HFFc6 (cell line): ENCODE results near the gene MEF2C. TPM values are rescaled to one million over a fixed set of nuclear protein-coding genes. Genes with fewer than 3 reads are reported as not detected.

ENCODE experiments used
- DNase-seq: peaks from one replicate; pipeline ENCODE4 v3.0.0-alpha.2; 2018
- H3K27ac Mint-ChIP-seq: 2 replicates; pipeline ENCODE4 v1.8.0; 2020; ENCODE audit warnings: mild to moderate bottlenecking, mixed read lengths
- H3K27me3 Mint-ChIP-seq: 2 replicates; pipeline ENCODE4 v1.8.0; 2021; ENCODE audit warnings: mild to moderate bottlenecking, moderate library complexity, mixed read lengths; ENCODE audit not compliant: insufficient read depth
- H3K36me3 Mint-ChIP-seq: 2 replicates; pipeline ENCODE4 v1.8.0; 2021; ENCODE audit warnings: low read depth, mixed read lengths
- H3K4me1 Mint-ChIP-seq: 2 replicates; pipeline ENCODE4 v1.8.0; 2020; ENCODE audit warnings: low read depth, mixed read lengths
- H3K4me3 Mint-ChIP-seq: 2 replicates; pipeline ENCODE4 v1.8.0; 2020; ENCODE audit warnings: mild to moderate bottlenecking, moderate library complexity, mixed read lengths
- H3K9me3 Mint-ChIP-seq: 2 replicates; pipeline ENCODE4 v1.8.0; 2020; ENCODE audit warnings: mild to moderate bottlenecking, mixed read lengths
- total RNA-seq, 6 experiments: library from RNA; stranded (reverse); fragmentation: NEBNext Ultra II Directional; extraction: Animal tissue kit (Norgen Biotek cat#: 25700); gene quantifications; 2 replicates in 1 of 6; 3 replicates in 5 of 6; pipeline ENCODE4 v1.2.3, GENCODE V29; 2021
- TF ChIP-seq, protein P1 (sequence below): fragments of 200-600 bp; sonication (generic); IDR thresholded peaks from 2 replicates; pipeline ENCODE4 v1.5.0; 2021; ENCODE audit warnings: antibody characterized with exemption, mild to moderate bottlenecking

The MEF2C gene
- total RNA-seq, 6 experiments from 2014 or later: 3.6 to 12.6 (median 9.2) TPM

DNA sequence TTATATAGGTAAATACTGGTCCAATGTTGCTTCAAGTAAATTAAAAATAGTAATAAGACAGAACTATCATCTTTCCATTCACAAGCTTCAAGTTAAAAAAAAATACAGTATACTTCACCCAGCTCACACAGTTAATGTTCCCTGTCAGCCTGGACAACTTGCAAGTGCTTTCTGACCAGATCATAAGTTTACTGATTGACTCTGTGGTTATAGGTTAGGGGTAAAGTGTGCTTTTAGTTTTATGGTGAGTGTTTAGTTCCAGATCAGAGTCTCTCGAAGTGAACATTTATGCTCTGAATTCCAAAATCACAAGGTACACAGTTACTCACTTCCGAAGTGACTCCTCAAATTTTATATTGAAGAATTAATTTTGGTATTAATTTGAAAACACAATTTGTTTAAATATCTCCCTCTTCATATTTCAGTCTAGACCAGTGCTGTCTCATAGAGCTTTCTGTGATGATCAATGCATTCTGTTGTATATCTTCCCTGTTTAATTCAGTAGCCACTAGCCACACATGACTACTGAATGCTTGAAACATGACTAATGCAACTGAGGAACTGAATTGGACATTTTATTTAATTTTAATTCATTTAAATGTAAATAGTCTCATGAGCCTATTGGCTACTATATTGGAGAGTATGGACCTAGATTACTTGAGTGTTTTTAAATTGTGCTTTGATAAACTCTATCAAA, 90.7 kb downstream of the MEF2C start:
- Mint-ChIP-seq H3K4me1 (peaks cover 25% of the 10 kb centered on the region), H3K27me3 (no peaks in the 10 kb centered on the region), H3K36me3 (peaks cover 4% of the 10 kb centered on the region; the same call in 1 of the 2 replicates), H3K4me3 (peak overlapping the region; percentile 38), H3K27ac (peak overlapping the region; percentile 70), H3K9me3 (peaks cover 5% of the 10 kb centered on the region; the same call in 1 of the 2 replicates)
- TF ChIP-seq, protein P1, sequence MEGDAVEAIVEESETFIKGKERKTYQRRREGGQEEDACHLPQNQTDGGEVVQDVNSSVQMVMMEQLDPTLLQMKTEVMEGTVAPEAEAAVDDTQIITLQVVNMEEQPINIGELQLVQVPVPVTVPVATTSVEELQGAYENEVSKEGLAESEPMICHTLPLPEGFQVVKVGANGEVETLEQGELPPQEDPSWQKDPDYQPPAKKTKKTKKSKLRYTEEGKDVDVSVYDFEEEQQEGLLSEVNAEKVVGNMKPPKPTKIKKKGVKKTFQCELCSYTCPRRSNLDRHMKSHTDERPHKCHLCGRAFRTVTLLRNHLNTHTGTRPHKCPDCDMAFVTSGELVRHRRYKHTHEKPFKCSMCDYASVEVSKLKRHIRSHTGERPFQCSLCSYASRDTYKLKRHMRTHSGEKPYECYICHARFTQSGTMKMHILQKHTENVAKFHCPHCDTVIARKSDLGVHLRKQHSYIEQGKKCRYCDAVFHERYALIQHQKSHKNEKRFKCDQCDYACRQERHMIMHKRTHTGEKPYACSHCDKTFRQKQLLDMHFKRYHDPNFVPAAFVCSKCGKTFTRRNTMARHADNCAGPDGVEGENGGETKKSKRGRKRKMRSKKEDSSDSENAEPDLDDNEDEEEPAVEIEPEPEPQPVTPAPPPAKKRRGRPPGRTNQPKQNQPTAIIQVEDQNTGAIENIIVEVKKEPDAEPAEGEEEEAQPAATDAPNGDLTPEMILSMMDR: no peak
- peak; percentile 68 for DNase-seq

DNA sequence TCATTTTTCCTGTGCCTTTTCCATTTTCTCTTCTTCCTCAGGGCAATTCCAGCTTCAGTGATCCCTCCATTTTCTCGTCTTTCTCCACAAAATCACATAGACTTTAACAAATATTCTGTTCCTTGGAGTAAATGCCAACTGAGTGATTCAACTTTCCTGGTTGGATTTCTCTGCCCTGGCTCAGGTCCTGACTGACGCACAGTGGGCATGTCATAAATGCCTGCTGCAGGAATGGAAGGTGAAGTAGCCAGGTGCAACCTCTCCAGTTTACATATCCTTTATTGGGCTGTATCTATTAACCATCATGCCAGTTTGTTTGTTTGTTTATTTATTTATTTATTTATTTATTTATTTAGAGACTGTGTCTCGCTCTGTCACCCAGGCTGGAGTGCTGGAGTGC, 95.1 kb downstream of the MEF2C start:
- Mint-ChIP-seq H3K4me3 (peak overlapping the region; percentile 47; the same call in 1 of the 2 replicates), H3K9me3 (no peaks in the 10 kb centered on the region), H3K27me3 (no peaks in the 10 kb centered on the region; the same call in 1 of the 2 replicates), H3K27ac (peak overlapping the region; percentile 77), H3K4me1 (peaks cover 51% of the 10 kb centered on the region), H3K36me3 (0 out of 2 replicates have a peak, but pooled peaks cover under 1% of the 10 kb centered on the region)
- DNase-seq: peak; percentile 6
- TF ChIP-seq, protein P1: no peak

DNA sequence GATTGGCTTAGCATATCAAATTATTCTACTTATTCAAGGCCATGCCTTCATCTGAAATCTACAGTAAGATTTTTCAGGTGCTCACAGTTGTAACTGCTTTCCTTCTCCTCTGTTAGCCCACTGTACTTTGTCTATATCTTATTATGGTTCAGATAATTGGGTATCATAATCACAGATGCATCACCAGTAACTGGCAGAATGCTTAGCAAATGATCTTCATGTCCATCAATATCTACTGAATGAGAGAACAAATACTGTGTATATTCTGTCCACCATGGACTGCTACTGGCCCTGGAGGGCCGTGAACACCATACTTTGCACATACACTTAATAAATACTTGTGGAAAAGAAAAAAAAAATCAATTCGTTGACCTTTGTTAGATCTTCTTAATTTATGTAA, 96.2 kb downstream of the MEF2C start:
- Mint-ChIP-seq H3K36me3 (no peaks in the 10 kb centered on the region), H3K9me3 (no peaks in the 10 kb centered on the region), H3K27me3 (no peaks in the 10 kb centered on the region; the same call in 1 of the 2 replicates), H3K27ac (peak overlapping the region; percentile 100), H3K4me3 (peak overlapping the region; percentile 88; the same call in 1 of the 2 replicates), H3K4me1 (peaks cover 44% of the 10 kb centered on the region)
- TF ChIP-seq, protein P1: no peak
- no peak for DNase-seq

DNA sequence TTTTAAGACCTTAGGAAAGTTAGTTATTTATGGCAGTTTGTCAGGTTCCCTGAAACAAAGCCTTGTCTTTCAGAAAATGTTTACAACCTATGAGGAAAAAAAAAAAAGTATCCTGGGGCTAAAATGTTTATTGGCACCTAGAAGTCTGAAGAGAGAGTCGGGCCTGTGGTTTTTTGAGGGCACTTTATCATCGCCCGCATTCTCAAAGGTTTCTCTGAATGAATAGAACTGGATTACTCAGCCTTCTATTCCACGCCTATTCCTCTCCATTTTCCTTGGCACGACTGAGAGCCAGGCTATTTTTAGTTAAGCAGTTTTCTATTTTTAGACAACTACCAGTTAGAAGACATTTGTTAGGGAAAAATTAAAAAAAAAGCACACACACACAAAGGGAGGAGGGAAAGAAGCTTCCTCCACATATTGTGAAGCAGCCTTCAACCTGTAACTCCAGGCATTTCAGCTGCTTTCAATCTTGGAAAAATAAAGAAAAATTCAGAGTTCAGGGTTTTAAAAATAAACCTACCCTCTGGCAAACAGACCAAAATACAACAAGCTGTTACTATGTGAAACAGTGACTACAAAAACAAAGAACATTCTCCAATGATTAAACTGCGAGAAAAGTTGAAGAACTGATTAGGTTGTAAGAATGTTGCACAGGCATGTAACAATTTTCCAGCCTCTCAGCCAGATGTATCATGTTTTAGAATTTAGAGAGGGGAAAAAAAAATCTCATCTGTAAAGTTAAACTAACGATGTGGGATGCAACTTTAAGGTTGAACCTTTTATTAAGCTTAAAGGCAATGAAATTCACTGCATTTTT, 97.0 kb downstream of the MEF2C start:
- peak overlapping the region; percentile 100 for H3K27ac Mint-ChIP-seq
- TF ChIP-seq, protein P1: no peak
- peak overlapping the region; percentile 88 for H3K4me3 Mint-ChIP-seq
- no peaks in the 10 kb centered on the region for H3K36me3 Mint-ChIP-seq
- H3K4me1 Mint-ChIP-seq: peaks cover 47% of the 10 kb centered on the region
- peak; percentile 98 for DNase-seq
- no peaks in the 10 kb centered on the region for H3K9me3 Mint-ChIP-seq
- no peaks in the 10 kb centered on the region; the same call in 1 of the 2 replicates for H3K27me3 Mint-ChIP-seq

DNA sequence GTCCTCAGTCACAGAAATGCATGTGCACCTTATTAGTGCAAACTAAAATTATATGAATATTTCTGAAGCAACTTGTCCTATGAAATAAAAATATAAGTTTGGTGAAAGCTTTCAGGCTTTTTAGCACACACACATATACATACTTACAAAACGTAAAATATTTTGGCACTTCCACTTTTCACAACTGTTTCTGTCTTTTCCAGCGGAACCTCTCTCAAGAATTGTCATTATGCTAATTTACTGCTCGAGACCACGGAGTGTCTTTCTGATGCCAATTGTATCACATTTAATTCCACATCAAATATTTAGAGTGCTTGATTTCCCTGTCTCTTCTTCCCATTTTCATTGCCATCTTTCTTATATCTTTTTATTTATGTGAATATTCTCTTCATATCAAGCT, 100.4 kb downstream of the MEF2C start:
- Mint-ChIP-seq H3K27me3 (no peaks in the 10 kb centered on the region; the same call in 1 of the 2 replicates), H3K27ac (0 out of 2 replicates have a peak overlapping the region, but pooled peaks have one; percentile 43), H3K4me3 (no peak overlapping the region), H3K9me3 (no peaks in the 10 kb centered on the region), H3K4me1 (peaks cover 48% of the 10 kb centered on the region), H3K36me3 (no peaks in the 10 kb centered on the region)
- TF ChIP-seq, protein P1: no peak
- DNase-seq: no peak
